NT2/D1 (cell line): ENCODE results near the gene MATCAP1.

Source experiments
- DNase-seq: peaks from one replicate; pipeline ENCODE4 v3.0.0-alpha.2; 2011; ENCODE audit warnings: low read depth, low spot score
- H3K27me3 ChIP-seq: 2 replicates; pipeline ENCODE4 v1.6.0; 2011; ENCODE audit warnings: mild to moderate bottlenecking; ENCODE audit not compliant: insufficient read length, insufficient read depth
- H3K36me3 ChIP-seq: 2 replicates; pipeline ENCODE4 v1.6.1; 2011; ENCODE audit warnings: mild to moderate bottlenecking, low read length, mixed read lengths; ENCODE audit not compliant: insufficient read depth, insufficient read length
- H3K4me1 ChIP-seq: 2 replicates; pipeline ENCODE4 v1.5.1; 2011; ENCODE audit not compliant: insufficient read depth, insufficient read length
- H3K4me3 ChIP-seq: 2 replicates; pipeline ENCODE4 v1.5.1; 2011; ENCODE audit warnings: low read depth; ENCODE audit not compliant: insufficient read length
- H3K9ac ChIP-seq: 2 replicates; pipeline ENCODE4 v1.6.0; 2011; ENCODE audit warnings: low read depth; ENCODE audit not compliant: insufficient read length
- H3K9me3 ChIP-seq: 2 replicates; pipeline ENCODE4 v1.5.1; 2011; ENCODE audit warnings: mild to moderate bottlenecking, low read length; ENCODE audit not compliant: insufficient read depth
- SUZ12 ChIP-seq: IDR thresholded peaks from 2 replicates; pipeline ENCODE4 v1.6.1; 2011; ENCODE audit not compliant: insufficient read length, insufficient read depth; ENCODE audit errors: extremely low read depth
- YY1 ChIP-seq: IDR thresholded peaks from 2 replicates; pipeline ENCODE4 v1.6.1; 2011; ENCODE audit not compliant: insufficient read length, insufficient read depth
- ZNF274 ChIP-seq: IDR thresholded peaks from 2 replicates; pipeline ENCODE4 v1.6.1; 2011; ENCODE audit warnings: mild to moderate bottlenecking, low read depth, low read length

The MATCAP1 gene

GRCh38 chr16:67206129-67206837 lies 22.5 kb upstream of the MATCAP1 start:
- H3K4me1 ChIP-seq, result peaks cover 25% of the 10 kb centered on the region
- H3K9me3 ChIP-seq, result no peaks in the 10 kb centered on the region
- TF ChIP-seq YY1 (no peak), ZNF274 (no peak), SUZ12 (no peak)
- DNase-seq, result no peak
- H3K27me3 ChIP-seq, result no peaks in the 10 kb centered on the region
- no peak overlapping the region for H3K4me3 ChIP-seq
- peaks cover 40% of the 10 kb centered on the region for H3K36me3 ChIP-seq
- peak overlapping the region; percentile 21 for H3K9ac ChIP-seq

GRCh38 chr16:67204076-67204475 lies 20.3 kb upstream of the MATCAP1 start:
- H3K9me3 ChIP-seq, result no peaks in the 10 kb centered on the region
- H3K4me1 ChIP-seq, result peaks cover 20% of the 10 kb centered on the region
- TF ChIP-seq SUZ12, result no peak
- no peak for TF ChIP-seq YY1
- no peak for TF ChIP-seq ZNF274
- H3K4me3 ChIP-seq, result no peak overlapping the region
- DNase-seq, result no peak
- H3K9ac ChIP-seq, result no peak overlapping the region
- peaks cover 58% of the 10 kb centered on the region for H3K36me3 ChIP-seq
- no peaks in the 10 kb centered on the region for H3K27me3 ChIP-seq

- TF ChIP-seq YY1, result no peak
- TF ChIP-seq ZNF274, result no peak
- no peak for TF ChIP-seq SUZ12
- H3K36me3 ChIP-seq, result peaks cover 67% of the 10 kb centered on the region
- no peaks in the 10 kb centered on the region for H3K27me3 ChIP-seq
- no peak for DNase-seq
- no peak overlapping the region for H3K9ac ChIP-seq
- H3K4me1 ChIP-seq, result peaks cover 16% of the 10 kb centered on the region
- no peak overlapping the region for H3K4me3 ChIP-seq
- no peaks in the 10 kb centered on the region for H3K9me3 ChIP-seq
These were observed 19.3 kb upstream of the MATCAP1 start for GRCh38 chr16:67202956-67203493.

GRCh38 chr16:67202426-67202825 lies 18.7 kb upstream of the MATCAP1 start:
- peaks cover 11% of the 10 kb centered on the region for H3K4me1 ChIP-seq
- H3K36me3 ChIP-seq, result peaks cover 73% of the 10 kb centered on the region
- no peak overlapping the region for H3K9ac ChIP-seq

GRCh38 chr16:67201411-67202345 lies 17.9 kb upstream of the MATCAP1 start:
- H3K36me3 ChIP-seq, result peaks cover 81% of the 10 kb centered on the region
- H3K9ac ChIP-seq, result no peak overlapping the region
- no peak overlapping the region for H3K4me3 ChIP-seq
- no peak for DNase-seq
- H3K27me3 ChIP-seq, result no peaks in the 10 kb centered on the region
- H3K9me3 ChIP-seq, result no peaks in the 10 kb centered on the region
- no peak for TF ChIP-seq YY1
- no peak for TF ChIP-seq SUZ12
- H3K4me1 ChIP-seq, result peaks cover 5% of the 10 kb centered on the region

More at GRCh38 chr16:67202426-67202825, 18.7 kb upstream of the MATCAP1 start:
- Histone ChIP-seq H3K4me3 (no peak overlapping the region), H3K9me3 (no peaks in the 10 kb centered on the region), H3K27me3 (no peaks in the 10 kb centered on the region)
- TF ChIP-seq YY1 (no peak), ZNF274 (no peak), SUZ12 (no peak)
- no peak for DNase-seq

- no peaks in the 10 kb centered on the region for H3K4me1 ChIP-seq
- TF ChIP-seq SUZ12, result no peak
- no peak for TF ChIP-seq ZNF274
- no peak for TF ChIP-seq YY1
- H3K9ac ChIP-seq, result no peak overlapping the region
- no peak for DNase-seq
- no peaks in the 10 kb centered on the region for H3K9me3 ChIP-seq
- peaks cover 86% of the 10 kb centered on the region for H3K36me3 ChIP-seq
- no peaks in the 10 kb centered on the region for H3K27me3 ChIP-seq
- no peak overlapping the region for H3K4me3 ChIP-seq
These were observed 16.7 kb upstream of the MATCAP1 start for GRCh38 chr16:67200491-67200890.

- no peak for DNase-seq
These were observed 16.0 kb upstream of the MATCAP1 start for GRCh38 chr16:67199808-67200198.

More at GRCh38 chr16:67199808-67200198, 16.0 kb upstream of the MATCAP1 start:
- no peaks in the 10 kb centered on the region for H3K27me3 ChIP-seq
- no peaks in the 10 kb centered on the region for H3K9me3 ChIP-seq
- H3K4me3 ChIP-seq, result no peak overlapping the region
- H3K4me1 ChIP-seq, result no peaks in the 10 kb centered on the region
- H3K9ac ChIP-seq, result no peak overlapping the region
- TF ChIP-seq ZNF274, result no peak
- no peak for TF ChIP-seq YY1
- no peak for TF ChIP-seq SUZ12
- H3K36me3 ChIP-seq, result peaks cover 92% of the 10 kb centered on the region
